ENCODE results near the gene FGD4.

Gene FGD4

DNA sequence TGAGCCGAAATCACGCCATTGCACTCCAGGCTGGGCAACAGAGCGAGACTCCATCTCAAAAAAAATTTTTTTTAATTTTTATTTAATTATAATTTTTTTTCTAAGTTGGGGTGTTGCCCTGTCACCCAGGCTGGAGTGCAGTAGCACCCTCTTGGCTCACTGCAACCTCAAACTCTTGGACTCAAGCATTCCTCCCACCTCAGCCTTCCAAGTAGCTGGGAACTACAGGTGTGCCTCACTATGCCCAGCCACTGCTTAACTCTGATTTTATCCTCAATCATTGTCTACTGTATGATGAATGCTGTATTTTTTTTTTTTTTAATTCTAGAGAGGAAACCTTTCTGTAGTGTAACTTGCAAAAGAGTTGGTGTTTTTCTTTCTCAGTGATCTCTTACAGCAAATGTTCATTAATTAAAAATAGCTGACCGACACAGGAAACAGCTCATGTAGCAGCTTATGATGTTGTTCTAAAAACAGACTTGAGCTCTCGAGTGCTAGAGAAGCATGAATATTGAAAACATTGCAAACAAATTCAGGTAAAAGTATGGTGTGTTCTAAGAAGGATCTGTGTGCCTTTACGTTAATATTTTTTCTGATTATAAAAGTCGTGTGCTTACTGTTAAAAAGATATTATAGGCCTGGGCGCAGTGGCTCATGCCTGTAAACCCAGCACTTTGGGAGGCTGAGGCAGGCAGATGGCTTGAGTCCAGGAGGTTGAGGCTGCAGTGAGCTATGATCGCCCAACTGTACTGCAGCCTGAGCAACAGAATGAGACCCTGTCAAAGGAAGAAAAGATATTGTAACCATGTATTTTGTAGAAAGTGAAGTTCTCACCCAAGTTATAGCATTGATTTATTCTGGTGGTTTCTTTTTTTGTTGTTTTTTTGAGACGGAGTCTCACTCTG is 68.9 kb downstream of the FGD4 start:
- DNase-seq (ENCODE audit: low read depth in 1 of 2, low spot score in 1 of 2): no peak

DNA sequence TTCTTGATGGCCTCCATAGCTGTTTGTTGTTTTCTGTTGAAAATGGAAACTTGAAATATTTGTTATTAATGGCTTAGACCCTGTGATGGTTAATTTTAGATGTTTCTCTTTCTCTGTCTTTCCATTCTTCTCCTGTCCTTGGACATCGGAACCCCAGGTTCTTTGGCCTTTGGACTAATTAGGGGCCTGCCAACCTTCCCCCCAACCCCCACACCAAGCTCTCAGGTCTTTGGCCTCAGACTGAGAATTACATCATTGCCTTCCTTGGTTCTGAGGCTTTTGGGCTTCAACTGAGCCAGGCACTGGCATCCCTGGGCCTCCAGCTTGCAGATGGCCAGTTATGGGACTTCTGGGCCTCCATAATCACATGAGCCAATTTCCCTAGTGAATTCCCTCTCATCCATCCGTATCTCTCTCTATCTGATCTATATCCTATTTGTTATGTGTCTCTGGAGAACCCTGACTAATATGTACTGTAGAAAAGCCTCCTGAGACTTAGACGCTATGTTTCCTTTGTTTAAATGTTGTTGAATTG is 71.6 kb downstream of the FGD4 start:
- no peak overlapping the region for H3K4me3 ChIP-seq (replicated peaks; ENCODE audit: insufficient read depth, low read length)
- DNase-seq (ENCODE audit: low read depth in 1 of 2, low spot score in 1 of 2): no peak
- H3K27me3 ChIP-seq (ENCODE audit: insufficient read depth, poor library complexity, severe bottlenecking): no peaks in the 10 kb centered on the region
- TF ChIP-seq, protein P1, sequence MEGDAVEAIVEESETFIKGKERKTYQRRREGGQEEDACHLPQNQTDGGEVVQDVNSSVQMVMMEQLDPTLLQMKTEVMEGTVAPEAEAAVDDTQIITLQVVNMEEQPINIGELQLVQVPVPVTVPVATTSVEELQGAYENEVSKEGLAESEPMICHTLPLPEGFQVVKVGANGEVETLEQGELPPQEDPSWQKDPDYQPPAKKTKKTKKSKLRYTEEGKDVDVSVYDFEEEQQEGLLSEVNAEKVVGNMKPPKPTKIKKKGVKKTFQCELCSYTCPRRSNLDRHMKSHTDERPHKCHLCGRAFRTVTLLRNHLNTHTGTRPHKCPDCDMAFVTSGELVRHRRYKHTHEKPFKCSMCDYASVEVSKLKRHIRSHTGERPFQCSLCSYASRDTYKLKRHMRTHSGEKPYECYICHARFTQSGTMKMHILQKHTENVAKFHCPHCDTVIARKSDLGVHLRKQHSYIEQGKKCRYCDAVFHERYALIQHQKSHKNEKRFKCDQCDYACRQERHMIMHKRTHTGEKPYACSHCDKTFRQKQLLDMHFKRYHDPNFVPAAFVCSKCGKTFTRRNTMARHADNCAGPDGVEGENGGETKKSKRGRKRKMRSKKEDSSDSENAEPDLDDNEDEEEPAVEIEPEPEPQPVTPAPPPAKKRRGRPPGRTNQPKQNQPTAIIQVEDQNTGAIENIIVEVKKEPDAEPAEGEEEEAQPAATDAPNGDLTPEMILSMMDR (IDR thresholded peaks at IDR 0.05; ENCODE audit: insufficient read depth, low read length): no peak
- TF ChIP-seq, protein P2, sequence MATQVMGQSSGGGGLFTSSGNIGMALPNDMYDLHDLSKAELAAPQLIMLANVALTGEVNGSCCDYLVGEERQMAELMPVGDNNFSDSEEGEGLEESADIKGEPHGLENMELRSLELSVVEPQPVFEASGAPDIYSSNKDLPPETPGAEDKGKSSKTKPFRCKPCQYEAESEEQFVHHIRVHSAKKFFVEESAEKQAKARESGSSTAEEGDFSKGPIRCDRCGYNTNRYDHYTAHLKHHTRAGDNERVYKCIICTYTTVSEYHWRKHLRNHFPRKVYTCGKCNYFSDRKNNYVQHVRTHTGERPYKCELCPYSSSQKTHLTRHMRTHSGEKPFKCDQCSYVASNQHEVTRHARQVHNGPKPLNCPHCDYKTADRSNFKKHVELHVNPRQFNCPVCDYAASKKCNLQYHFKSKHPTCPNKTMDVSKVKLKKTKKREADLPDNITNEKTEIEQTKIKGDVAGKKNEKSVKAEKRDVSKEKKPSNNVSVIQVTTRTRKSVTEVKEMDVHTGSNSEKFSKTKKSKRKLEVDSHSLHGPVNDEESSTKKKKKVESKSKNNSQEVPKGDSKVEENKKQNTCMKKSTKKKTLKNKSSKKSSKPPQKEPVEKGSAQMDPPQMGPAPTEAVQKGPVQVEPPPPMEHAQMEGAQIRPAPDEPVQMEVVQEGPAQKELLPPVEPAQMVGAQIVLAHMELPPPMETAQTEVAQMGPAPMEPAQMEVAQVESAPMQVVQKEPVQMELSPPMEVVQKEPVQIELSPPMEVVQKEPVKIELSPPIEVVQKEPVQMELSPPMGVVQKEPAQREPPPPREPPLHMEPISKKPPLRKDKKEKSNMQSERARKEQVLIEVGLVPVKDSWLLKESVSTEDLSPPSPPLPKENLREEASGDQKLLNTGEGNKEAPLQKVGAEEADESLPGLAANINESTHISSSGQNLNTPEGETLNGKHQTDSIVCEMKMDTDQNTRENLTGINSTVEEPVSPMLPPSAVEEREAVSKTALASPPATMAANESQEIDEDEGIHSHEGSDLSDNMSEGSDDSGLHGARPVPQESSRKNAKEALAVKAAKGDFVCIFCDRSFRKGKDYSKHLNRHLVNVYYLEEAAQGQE (IDR thresholded peaks at IDR 0.05; ENCODE audit: insufficient replicate concordance, low read depth): no peak
- no peak for TF ChIP-seq POLR2AphosphoS5 (IDR thresholded peaks at IDR 0.05; ENCODE audit: low read depth)
- no peak for TF ChIP-seq SPI1 (IDR thresholded peaks at IDR 0.05; ENCODE audit: borderline replicate concordance, low read depth)
- TF ChIP-seq GABPA (IDR thresholded peaks at IDR 0.05; ENCODE audit: low read depth): no peak
- H3K27ac ChIP-seq (replicated peaks): no peak overlapping the region

More for the DNA sequence above, 68.9 kb downstream of the FGD4 start:
- TF ChIP-seq, protein P1 (IDR thresholded peaks at IDR 0.05; ENCODE audit: insufficient read depth, low read length): no peak
- TF ChIP-seq SPI1 (IDR thresholded peaks at IDR 0.05; ENCODE audit: borderline replicate concordance, low read depth) (no peak), POLR2AphosphoS5 (IDR thresholded peaks at IDR 0.05; ENCODE audit: low read depth) (no peak)
- Histone ChIP-seq H3K4me3 (replicated peaks; ENCODE audit: insufficient read depth, low read length) (no peak overlapping the region), H3K27me3 (ENCODE audit: insufficient read depth, poor library complexity, severe bottlenecking) (no peaks in the 10 kb centered on the region), H3K27ac (replicated peaks) (no peak overlapping the region)

DNA sequence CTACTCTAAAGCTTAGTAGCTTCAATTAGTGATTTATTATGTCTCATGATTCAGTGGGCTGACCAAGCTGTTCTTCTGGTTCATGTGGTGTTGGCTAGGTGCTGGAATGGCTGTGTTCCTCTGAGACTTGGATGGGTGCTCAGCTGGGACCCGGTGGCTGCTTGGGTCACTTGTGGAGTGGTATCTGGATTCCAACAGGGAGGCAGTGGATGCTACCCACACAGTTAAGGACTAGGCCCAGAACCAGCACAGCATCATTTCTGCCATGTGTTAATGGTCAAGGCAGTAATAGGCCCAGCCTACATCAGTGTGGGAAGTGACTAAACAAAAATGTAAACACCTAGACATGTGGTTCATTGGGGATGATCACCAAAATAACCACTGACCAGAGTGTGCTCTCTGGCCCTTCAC is 72.2 kb downstream of the FGD4 start:
- H3K27me3 ChIP-seq (ENCODE audit: insufficient read depth, poor library complexity, severe bottlenecking): no peaks in the 10 kb centered on the region
- DNase-seq (ENCODE audit: low read depth in 1 of 2, low spot score in 1 of 2): no peak
- TF ChIP-seq, protein P2 (IDR thresholded peaks at IDR 0.05; ENCODE audit: insufficient replicate concordance, low read depth): no peak
- TF ChIP-seq SPI1 (IDR thresholded peaks at IDR 0.05; ENCODE audit: borderline replicate concordance, low read depth): no peak
- TF ChIP-seq, protein P1 (IDR thresholded peaks at IDR 0.05; ENCODE audit: insufficient read depth, low read length): no peak
- TF ChIP-seq POLR2AphosphoS5 (IDR thresholded peaks at IDR 0.05; ENCODE audit: low read depth): no peak
- TF ChIP-seq GABPA (IDR thresholded peaks at IDR 0.05; ENCODE audit: low read depth): no peak
- no peak overlapping the region for H3K27ac ChIP-seq (replicated peaks)
- no peak overlapping the region for H3K4me3 ChIP-seq (replicated peaks; ENCODE audit: insufficient read depth, low read length)

Data from HL-60 (cell line).